ENCODE measurements around the gene EVX2.

DNA sequence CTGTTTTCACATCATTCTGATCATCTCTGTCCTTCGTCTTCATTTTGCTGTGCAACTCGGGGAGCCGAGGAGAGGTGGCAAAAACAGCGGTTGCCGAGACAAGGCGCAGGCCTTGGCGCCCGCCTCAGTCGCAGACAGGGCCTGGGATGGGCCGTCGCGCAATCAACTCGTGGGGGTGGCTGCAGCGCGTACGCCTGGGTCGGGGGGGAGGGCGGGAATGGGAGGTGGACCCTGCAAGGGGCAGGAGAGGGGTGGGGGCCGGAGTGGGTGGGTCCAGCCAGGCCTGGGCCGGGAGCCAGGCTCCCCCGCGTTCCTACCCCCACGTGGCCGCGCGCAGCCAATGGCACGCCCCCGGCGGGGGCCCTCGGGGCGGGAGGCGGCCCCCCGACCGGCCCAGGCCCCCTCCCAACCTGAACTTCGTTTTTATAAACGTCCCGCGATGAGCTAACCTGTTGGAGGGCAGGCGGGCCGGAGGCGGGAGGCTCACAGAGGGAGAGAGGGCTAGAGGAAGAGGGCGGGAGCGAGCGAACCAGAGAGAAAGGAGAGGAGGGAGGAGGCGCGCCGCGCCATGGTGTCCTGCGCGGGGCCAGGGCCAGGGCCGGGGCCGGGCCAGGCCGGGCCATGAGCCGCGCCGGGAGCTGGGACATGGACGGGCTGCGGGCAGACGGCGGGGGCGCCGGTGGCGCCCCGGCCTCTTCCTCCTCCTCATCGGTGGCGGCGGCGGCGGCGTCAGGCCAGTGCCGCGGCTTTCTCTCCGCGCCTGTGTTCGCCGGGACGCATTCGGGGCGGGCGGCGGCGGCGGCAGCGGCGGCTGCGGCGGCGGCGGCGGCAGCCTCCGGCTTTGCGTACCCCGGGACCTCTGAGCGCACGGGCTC is 8.7 kb upstream of the EVX2 start, which contains the start of gene HOXD13:
- TF ChIP-seq CTCF (IDR thresholded peaks at IDR 0.05) (no peak), EP300 (IDR thresholded peaks at IDR 0.05; ENCODE audit: low read depth) (no peak), POLR2A (IDR thresholded peaks at IDR 0.05) (no peak), POLR2AphosphoS5 (IDR thresholded peaks at IDR 0.05) (no peak)
